HepG2 (cell line): ENCODE data around the gene CPXM1. TPM values are rescaled to one million over a fixed set of nuclear protein-coding genes. Genes with fewer than 3 reads are reported as not detected.

Experiments used
- ATAC-seq: fragments of 200-7000 bp; cut with Tn5 transposase; 3 replicates; pipeline ENCODE4 v1.9.1; 2020; ENCODE audit warnings: mild to moderate bottlenecking, moderate library complexity
- BruUV-seq: library from RNA; stranded (reverse); fragments of 400-500 nt; replicated peaks from 2 replicates; lab custom pipeline; 2021; lab: Mats Ljungman, UMichigan
- CTCF ChIA-PET: fragments of 300-600 bp; formaldehyde crosslinking; extraction: SDS; loops from one replicate; lab custom pipeline; 2021; ENCODE audit warnings: low total read pairs, inconsistent platforms, low intra/inter-chr PET ratio; lab: Yijun Ruan, JAX
- POLR2A ChIA-PET: fragments of 350-600 bp; sonication (Branson Sonifier 250); formaldehyde crosslinking; loops from one replicate; lab custom pipeline; 2020; ENCODE audit warnings: antibody characterized with exemption, inconsistent platforms; lab: Yijun Ruan, JAX
- DNase-seq: peaks from one replicate; pipeline ENCODE4 v3.0.0-alpha.2; 2015; ENCODE audit warnings: low spot score
- FAIRE-seq: peaks from 3 replicates; lab custom pipeline; 2011; peaks lifted over from hg19 to GRCh38; lab: Jason Lieb, UNC
- H2AFZ ChIP-seq: one replicate; pipeline ENCODE4 v1.6.1; 2011; ENCODE audit warnings: low read length, inconsistent platforms
- H3K27ac ChIP-seq: fragments of 300-600 bp; 3 replicates; pipeline ENCODE4 v1.8.0; 2011; ENCODE audit warnings: mixed run types, mild to moderate bottlenecking, mixed read lengths, low read length, inconsistent platforms; ENCODE audit not compliant: insufficient read depth; ENCODE audit errors: extremely low read length
- H3K27me3 ChIP-seq, 2 experiments: fragments of 200-600 bp in 1 of 2; 2 replicates in 1 of 2; 3 replicates in 1 of 2; pipeline versions ENCODE4 v1.6.0 to v1.8.0; 2011; ENCODE audit warnings: low read length in 2 of 2, mild to moderate bottlenecking in 2 of 2, moderate library complexity in 2 of 2, inconsistent platforms in 1 of 2; ENCODE audit not compliant: insufficient read depth in 2 of 2, control insufficient read depth in 1 of 2
- H3K36me3 ChIP-seq, 2 experiments: fragments of 200-600 bp in 1 of 2; replicated peaks in 1 of 2; 2 replicates in 1 of 2; 3 replicates in 1 of 2; pipeline versions ENCODE4 v1.5.1 to v1.8.0; 2011; ENCODE audit warnings: low read length in 2 of 2, inconsistent platforms in 1 of 2; ENCODE audit not compliant: insufficient read depth in 2 of 2, control insufficient read depth in 1 of 2
- H3K4me1 ChIP-seq: 2 replicates; pipeline ENCODE4 v1.5.1; 2012; ENCODE audit warnings: low read length, inconsistent platforms; ENCODE audit not compliant: insufficient read depth
- H3K4me2 ChIP-seq: 2 replicates; pipeline ENCODE4 v1.6.0; 2011; ENCODE audit warnings: low read depth, low read length, inconsistent platforms
- H3K4me3 ChIP-seq, 3 experiments: fragments of 200-600 bp in 1 of 3; sonication (generic), shearing (Covaris generic) in 1 of 3; replicated peaks in 1 of 3; 2 replicates each; pipeline ENCODE4 v1.5.1; 2011 to 2016; ENCODE audit warnings: low read length in 3 of 3, inconsistent platforms in 2 of 3, low read depth in 2 of 3, mild to moderate bottlenecking in 2 of 3, control low read depth in 1 of 3, mixed read lengths in 1 of 3; ENCODE audit not compliant: insufficient read depth in 1 of 3
- H3K79me2 ChIP-seq: one replicate; pipeline ENCODE4 v1.6.1; 2011; ENCODE audit warnings: low read length, inconsistent platforms; ENCODE audit not compliant: insufficient read depth
- H3K9ac ChIP-seq: 2 replicates; pipeline ENCODE4 v1.6.0; 2011; ENCODE audit warnings: mild to moderate bottlenecking, low read depth, low read length, inconsistent platforms; ENCODE audit not compliant: insufficient read depth
- H3K9me3 ChIP-seq: 2 replicates; pipeline ENCODE4 v1.5.1; 2012; ENCODE audit warnings: mild to moderate bottlenecking, low read length
- H4K20me1 ChIP-seq: 2 replicates; pipeline ENCODE4 v1.6.0; 2011; ENCODE audit warnings: inconsistent platforms, mild to moderate bottlenecking, low read length, moderate library complexity; ENCODE audit not compliant: insufficient read depth
- BCL3 ChIP-seq: sonication (generic); formaldehyde crosslinking; IDR thresholded peaks from 2 replicates; pipeline ENCODE4 v1.5.1; 2020; ENCODE audit warnings: mild to moderate bottlenecking, missing genetic modification reagents, moderate library complexity
- CREB1 ChIP-seq, 2 experiments: fragments of 450-650 bp in 1 of 2; IDR thresholded peaks; 2 replicates each; pipeline ENCODE4 v1.6.1; 2016 to 2017; ENCODE audit warnings: control low read depth in 1 of 2, mild to moderate bottlenecking in 1 of 2, missing compliant biosample characterization in 1 of 2, missing genetic modification characterization in 1 of 2
- DNMT3B ChIP-seq: conservative IDR thresholded peaks from 2 replicates; pipeline ENCODE4 v1.6.1; 2016; ENCODE audit warnings: missing biosample characterization, control low read depth
- MED8 ChIP-seq: sonication (generic); formaldehyde crosslinking; IDR thresholded peaks from 2 replicates; pipeline ENCODE4 v1.8.1; 2023; ENCODE audit warnings: mild to moderate bottlenecking, missing genetic modification reagents; ENCODE audit not compliant: insufficient replicate concordance
- MTA1 ChIP-seq: sonication (generic); formaldehyde crosslinking; IDR thresholded peaks from 2 replicates; pipeline ENCODE4 v1.4.0; 2020; ENCODE audit warnings: missing genetic modification reagents, mild to moderate bottlenecking, borderline replicate concordance
- REST ChIP-seq, 2 experiments: IDR thresholded peaks; 2 replicates each; pipeline ENCODE4 v1.6.1; 2011 to 2012; ENCODE audit warnings: low read length in 2 of 2, borderline replicate concordance in 1 of 2, low read depth in 1 of 2, mild to moderate bottlenecking in 1 of 2, moderate library complexity in 1 of 2
- SATB2 ChIP-seq: sonication (generic); formaldehyde crosslinking; IDR thresholded peaks from 2 replicates; pipeline ENCODE4 v1.5.0; 2020; ENCODE audit warnings: missing genetic modification reagents
- ZNF430 ChIP-seq: sonication (generic); formaldehyde crosslinking; IDR thresholded peaks from 2 replicates; pipeline ENCODE4 v1.9.0; 2021; ENCODE audit warnings: mild to moderate bottlenecking, missing genetic modification reagents
- WGBS: methylation state at CpG from one replicate; pipeline ENCODE4 v1.1.6; 2017; ENCODE audit warnings: low lambda C conversion rate; 5-methylcytosine and 5-hydroxymethylcytosine counted together
- in situ Hi-C: cut with HindIII; loops from 2 replicates; pipeline ENCODE4 v1.10.0; 2017; ENCODE audit warnings: low pct_unique_long_range_greater_than_20kb; ENCODE audit not compliant: extremely low pct_ligation_motif_present
- intact Hi-C: fragments of 100-400 bp; cut with micrococcal nuclease; formaldehyde crosslinking; loops from one replicate; pipeline ENCODE4 v1.10.0; 2022; ENCODE audit not compliant: unreplicated experiment
- polyA plus RNA-seq, 8 experiments: library from polyadenylated mRNA; depleted of rRNA in 3 of 8; stranded (reverse) in 7 of 8; unstranded in 1 of 8; fragments of >200 nt; fragmentation: Illumina TruSeq in 4 of 8; extraction: Trizol in 4 of 8; gene quantifications; 2 replicates each; pipeline versions ENCODE4 v1.2.1 to v1.2.3, GENCODE V29; 2011 to 2016; ENCODE audit warnings: low read depth in 4 of 8, missing spikeins in 1 of 8, mixed read lengths in 1 of 8; ENCODE audit not compliant: insufficient read depth in 1 of 8
- total RNA-seq, 5 experiments: library from RNA; depleted of rRNA; stranded (reverse); fragments of >200 nt; fragmentation: Illumina TruSeq; extraction: Trizol; gene quantifications; 2 replicates each; pipeline ENCODE4 v1.2.3, GENCODE V29; 2016; ENCODE audit warnings: low read depth in 1 of 5

The CPXM1 gene
- total and polyA plus RNA-seq, 2 of the 13 experiments (the other 11 are each of a cell fraction or from before 2014, with no cell fraction given): 0.07 TPM; not detected in 1

- no peak for TF ChIP-seq BCL3 (CRISPR knock-in tag)
These were observed 5.5 kb downstream of the CPXM1 start (continued) for GRCh38 chr20:2794866-2795447.

GRCh38 chr20:2794202-2794748, 6.2 kb downstream of the CPXM1 start:
- Histone ChIP-seq H3K4me3 (no peak overlapping the region), H4K20me1 (no peaks in the 10 kb centered on the region), H3K79me2 (no peaks in the 10 kb centered on the region), H3K36me3 (no peaks in the 10 kb centered on the region), H3K9me3 (no peaks in the 10 kb centered on the region), H3K27me3 (peaks cover 16 to 67% of the 10 kb centered on the region in 2 experiments), H3K4me2 (no peak overlapping the region), H3K4me1 (no peaks in the 10 kb centered on the region), H3K9ac (no peak overlapping the region), H2AFZ (no peak overlapping the region), H3K27ac (no peak overlapping the region)
- BruUV-seq: no TSS peak
- POLR2A ChIA-PET: no interaction called here
- ATAC-seq (no peak), FAIRE-seq (no peak), DNase-seq (no peak)
- intact Hi-C loops (no loop called here), in situ Hi-C loops (no loop called here)
- no peak for TF ChIP-seq ZNF430
- TF ChIP-seq MED8 (CRISPR knock-in tag): no peak
- TF ChIP-seq DNMT3B (CRISPR knock-in tag): no peak
- TF ChIP-seq MTA1 (CRISPR knock-in tag): no peak
- TF ChIP-seq CREB1 (IDR thresholded peaks at IDR 0.05): peak; percentile 65; the same call in 1 of the 2 replicates
- TF ChIP-seq CREB1 (CRISPR knock-in tag; IDR thresholded peaks at IDR 0.05): no peak
- TF ChIP-seq SATB2 (CRISPR knock-in tag): no peak
- TF ChIP-seq REST (IDR thresholded peaks at IDR 0.05; ENCODE audit: borderline replicate concordance in 1 of 2, low read depth in 1 of 2, low read length in 2 of 2): no peak
- 43% methylated on average over 23 of the region's 23 CpGs for WGBS
- CTCF ChIA-PET: no interaction called here
